K562 (cell line): ENCODE results near the gene DSG3. TPM values are rescaled to one million over a fixed set of nuclear protein-coding genes. Genes with fewer than 3 reads are reported as not detected.
A peak's percentile ranks its signal among the peaks of the same experiment; 100 is the strongest.

Source experiments
- ATAC-seq: fragments of 200-7000 bp; cut with Tn5 transposase; 3 replicates; pipeline ENCODE4 v1.9.1; 2020; ENCODE audit warnings: moderate library complexity
- BruUV-seq: library from RNA; stranded (reverse); fragments of 400-500 nt; replicated peaks from 2 replicates; lab custom pipeline; 2021; lab: Mats Ljungman, UMichigan
- CTCF ChIA-PET: fragments of 300-600 bp; formaldehyde crosslinking; extraction: SDS; loops from one replicate; lab custom pipeline; 2021; ENCODE audit warnings: low intra/inter-chr PET ratio; lab: Yijun Ruan, JAX
- POLR2A ChIA-PET: fragments of 300-600, 350-650 bp; sonication (Branson Sonifier 250); formaldehyde crosslinking; extraction: SDS; loops from one replicate; lab custom pipeline; 2021; ENCODE audit warnings: antibody characterized with exemption, inconsistent platforms; lab: Yijun Ruan, JAX
- DNase-seq, 4 experiments: peaks; one replicate each; pipeline versions ENCODE4 v3.0.0 to v3.0.0-alpha.2; 2011 to 2018; ENCODE audit warnings: low spot score in 3 of 4, mixed read lengths in 3 of 4; ENCODE audit errors: extremely low read depth in 1 of 4
- FAIRE-seq: peaks from 2 replicates; lab custom pipeline; 2011; peaks lifted over from hg19 to GRCh38; lab: Jason Lieb, UNC
- H2AFZ ChIP-seq: 2 replicates; pipeline ENCODE4 v1.6.0; 2011; ENCODE audit warnings: low read depth, low read length, control low read depth, inconsistent platforms
- H3K27ac ChIP-seq: fragments of 200-600 bp; 3 replicates; pipeline ENCODE4 v1.8.0; 2011; ENCODE audit warnings: low read depth, mild to moderate bottlenecking, control low read depth, inconsistent platforms, low read length, moderate library complexity, mixed read lengths; ENCODE audit errors: extremely low read depth
- H3K27me3 ChIP-seq, 2 experiments: fragments of 300-600 bp in 1 of 2; 2 replicates in 1 of 2; 3 replicates in 1 of 2; pipeline versions ENCODE4 v1.6.0 to v1.8.0; 2011; ENCODE audit warnings: inconsistent platforms in 2 of 2, low read length in 2 of 2, mild to moderate bottlenecking in 1 of 2, mixed read lengths in 1 of 2, moderate library complexity in 1 of 2; ENCODE audit not compliant: control insufficient read depth in 2 of 2, insufficient read depth in 2 of 2
- H3K36me3 ChIP-seq: fragments of 300-600 bp; 3 replicates; pipeline ENCODE4 v1.8.0; 2011; ENCODE audit warnings: mild to moderate bottlenecking, low read length, inconsistent platforms; ENCODE audit not compliant: control insufficient read depth, insufficient read depth
- H3K4me1 ChIP-seq, 2 experiments: fragments of 200-600 bp in 1 of 2; replicated peaks in 1 of 2; 2 replicates in 1 of 2; 3 replicates in 1 of 2; pipeline versions ENCODE4 v1.5.1 to v1.8.0; 2011; ENCODE audit warnings: inconsistent platforms in 2 of 2, low read length in 2 of 2, mild to moderate bottlenecking in 1 of 2, mixed read lengths in 1 of 2, moderate library complexity in 1 of 2; ENCODE audit not compliant: control insufficient read depth in 2 of 2, insufficient read depth in 2 of 2
- H3K4me2 ChIP-seq: 2 replicates; pipeline ENCODE4 v1.6.1; 2011; ENCODE audit warnings: low read length, control low read depth, inconsistent platforms, mixed read lengths; ENCODE audit not compliant: insufficient read depth
- H3K4me3 ChIP-seq: fragments of 200-600 bp; sonication (generic), shearing (Covaris generic); 2 replicates; pipeline ENCODE4 v1.5.1; 2016; ENCODE audit warnings: control low read depth, inconsistent platforms
- H3K79me2 ChIP-seq: fragments of 200-600 bp; 3 replicates; pipeline ENCODE4 v1.8.0; 2011; ENCODE audit warnings: low read length, inconsistent platforms; ENCODE audit not compliant: control insufficient read depth, insufficient read depth
- H3K9ac ChIP-seq, 2 experiments: 2 replicates each; pipeline versions ENCODE4 v1.6.0 to v1.6.1; 2011; ENCODE audit warnings: low read depth in 2 of 2, low read length in 2 of 2, control low read depth in 1 of 2, inconsistent platforms in 1 of 2, mild to moderate bottlenecking in 1 of 2, mixed read lengths in 1 of 2; ENCODE audit not compliant: insufficient read depth in 1 of 2
- H3K9me1 ChIP-seq: one replicate; pipeline ENCODE4 v1.6.0; 2011; ENCODE audit warnings: inconsistent platforms, mild to moderate bottlenecking, low read length, moderate library complexity; ENCODE audit not compliant: control insufficient read depth, insufficient read depth
- H3K9me3 ChIP-seq: replicated peaks from 2 replicates; pipeline ENCODE4 v1.5.1; 2011; ENCODE audit warnings: low read depth, low read length, inconsistent platforms; ENCODE audit not compliant: control insufficient read depth, insufficient read depth
- H4K20me1 ChIP-seq: replicated peaks from 2 replicates; pipeline ENCODE4 v1.6.1; 2011; ENCODE audit warnings: low read length, inconsistent platforms, mixed read lengths; ENCODE audit not compliant: control insufficient read depth, insufficient read depth
- CBX5 ChIP-seq: IDR thresholded peaks from 2 replicates; pipeline ENCODE4 v1.6.1; 2014; ENCODE audit warnings: low read depth, borderline replicate concordance
- CEBPG ChIP-seq, 3 experiments: fragments of 200-800 bp in 1 of 3; sonication (Bioruptor generic) in 1 of 3; sonication (generic) in 1 of 3; formaldehyde crosslinking in 1 of 3; IDR thresholded peaks in 2 of 3; conservative IDR thresholded peaks in 1 of 3; 2 replicates each; pipeline versions ENCODE4 v1.6.1 to v1.8.0; 2016 to 2022; ENCODE audit warnings: missing compliant biosample characterization in 2 of 3, missing genetic modification characterization in 2 of 3, mild to moderate bottlenecking in 1 of 3, missing genetic modification reagents in 1 of 3
- ETV5 ChIP-seq: sonication (generic); formaldehyde crosslinking; IDR thresholded peaks from 2 replicates; pipeline ENCODE4 v1.4.0; 2020; ENCODE audit warnings: low read depth, mild to moderate bottlenecking, missing genetic modification reagents
- FOXJ3 ChIP-seq: sonication (generic); formaldehyde crosslinking; IDR thresholded peaks from 2 replicates; pipeline ENCODE4 v1.4.0; 2020; ENCODE audit warnings: mild to moderate bottlenecking, missing genetic modification reagents
- HMGN3 ChIP-seq: IDR thresholded peaks from 2 replicates; pipeline ENCODE4 v1.6.1; 2011; ENCODE audit warnings: borderline replicate concordance, low read depth, mild to moderate bottlenecking, mixed read lengths, low read length; ENCODE audit not compliant: insufficient read length; ENCODE audit errors: extremely low read depth
- PHF8 ChIP-seq: fragments of 200-600 bp; sonication (generic); IDR thresholded peaks from 2 replicates; pipeline ENCODE4 v1.6.1; 2012; ENCODE audit warnings: mixed run types, mild to moderate bottlenecking, inconsistent platforms, low read length, moderate library complexity, borderline replicate concordance
- SOX6 ChIP-seq: fragments of 450-650 bp; IDR thresholded peaks from 2 replicates; pipeline ENCODE4 v1.6.1; 2014; ENCODE audit warnings: mild to moderate bottlenecking
- SREBF2 ChIP-seq: sonication (generic); formaldehyde crosslinking; IDR thresholded peaks from 2 replicates; pipeline ENCODE4 v1.4.0; 2020; ENCODE audit warnings: mild to moderate bottlenecking, missing genetic modification reagents
- ZNF57 ChIP-seq: fragments of 450-650 bp; formaldehyde crosslinking; IDR thresholded peaks from 2 replicates; pipeline ENCODE4 v1.4.0; 2020; ENCODE audit warnings: mild to moderate bottlenecking, moderate library complexity
- WGBS: fragments of 100-300 bp; shearing (Covaris generic); methylation state at CpG from one replicate; pipeline ENCODE4 v1.1.6; 2016; ENCODE audit warnings: low coverage, mixed read lengths; ENCODE audit not compliant: insufficient coverage; ENCODE audit errors: missing lambda C conversion rate; 5-methylcytosine and 5-hydroxymethylcytosine counted together
- in situ Hi-C: fragments of 300-500 bp; cut with MboI; formaldehyde crosslinking; loops from 4 replicates; pipeline ENCODE4 v1.15.0; 2018; ENCODE audit warnings: inconsistent platforms, mixed read lengths
- intact Hi-C: fragments of 100-400 bp; cut with micrococcal nuclease; formaldehyde crosslinking; loops from 2 replicates; pipeline ENCODE4 v1.14.2; 2022
- polyA plus RNA-seq, 8 experiments: library from polyadenylated mRNA; depleted of rRNA in 4 of 8; stranded (reverse) in 5 of 8; unstranded in 3 of 8; fragments of >200 nt; fragmentation: Nextera tagmentation in 2 of 8; fragmentation: Illumina TruSeq in 1 of 8; extraction: Ambion mirVana in 2 of 8; extraction: Trizol in 1 of 8; gene quantifications; 2 replicates each; pipeline versions ENCODE4 v1.2.1 to v1.2.3, GENCODE V29; 2011 to 2014; ENCODE audit warnings: inconsistent platforms in 1 of 8, missing spikeins in 1 of 8
- total RNA-seq, 7 experiments: library from RNA; depleted of rRNA in 6 of 7; stranded (reverse); fragments of >200 nt in 6 of 7; fragmentation: Illumina TruSeq in 2 of 7; extraction: Trizol in 2 of 7; gene quantifications; 2 replicates each; pipeline versions ENCODE4 v1.2.1 to v1.2.3, GENCODE V29; 2011 to 2021; ENCODE audit warnings: low replicate concordance in 1 of 7
- TF ChIP-seq, protein P1 (sequence below): fragments of 450-650 bp; formaldehyde crosslinking; IDR thresholded peaks from 2 replicates; pipeline ENCODE4 v1.4.0; 2020; ENCODE audit warnings: mild to moderate bottlenecking, moderate library complexity
- TF ChIP-seq, protein P2 (sequence below): sonication (generic); formaldehyde crosslinking; IDR thresholded peaks from 2 replicates; pipeline ENCODE4 v1.8.0; 2022; ENCODE audit warnings: mild to moderate bottlenecking, missing genetic modification reagents
- TF ChIP-seq, protein P3 (sequence below): fragments of 450-650 bp; IDR thresholded peaks from 2 replicates; pipeline ENCODE4 v1.6.1; 2016
- TF ChIP-seq, protein P4 (sequence below): fragments of 450-650 bp; formaldehyde crosslinking; IDR thresholded peaks from 2 replicates; pipeline ENCODE4 v1.4.0; 2022; ENCODE audit warnings: missing genetic modification characterization
- TF ChIP-seq, protein P5 (sequence below): fragments of 250-450 bp; sonication (Bioruptor Pico); IDR thresholded peaks from 2 replicates; pipeline ENCODE4 v1.8.0; 2021; ENCODE audit warnings: borderline replicate concordance, mild to moderate bottlenecking, moderate library complexity; ENCODE audit not compliant: poor library complexity, severe bottlenecking

The DSG3 gene
- total and polyA plus RNA-seq, 9 of the 15 experiments (the other 6 are each of a cell fraction or from before 2014, with no cell fraction given): 0.04 to 0.18 (median 0.07) TPM; not detected in 1

DNA sequence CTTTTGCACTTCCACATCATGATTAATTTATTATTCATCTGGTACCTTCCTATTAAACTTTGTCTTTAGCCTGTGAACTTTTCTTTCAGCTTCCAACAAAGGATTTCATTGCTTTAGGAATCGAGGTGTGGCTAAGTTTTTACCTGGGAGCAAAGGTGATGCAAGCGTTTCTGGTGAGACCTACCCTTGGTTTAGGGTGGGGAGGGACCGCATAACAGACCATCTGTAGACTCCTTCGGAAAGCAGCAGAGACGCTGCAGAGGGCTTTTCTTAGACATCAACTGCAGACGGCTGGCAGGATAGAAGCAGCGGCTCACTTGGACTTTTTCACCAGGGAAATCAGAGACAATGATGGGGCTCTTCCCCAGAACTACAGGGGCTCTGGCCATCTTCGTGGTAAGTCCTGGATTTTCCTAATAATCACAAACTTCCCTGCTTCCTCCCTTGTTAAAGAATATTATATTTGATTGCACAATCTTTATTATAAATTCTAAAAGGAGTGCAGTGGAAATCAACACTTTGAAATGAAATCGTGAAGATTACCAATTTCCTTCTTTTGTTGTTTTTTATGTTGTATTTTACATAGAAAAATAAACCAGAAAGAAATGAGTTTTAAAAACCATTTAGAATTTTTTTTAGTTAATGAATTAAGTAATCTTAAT lies at the start of gene DSG3 (continued):
- TF ChIP-seq CEBPG (CRISPR knock-in tag; IDR thresholded peaks at IDR 0.05) (no peak), CEBPG (tag; conservative IDR thresholded peaks at IDR 0.05 in 1 of 2, IDR thresholded peaks at IDR 0.05 in 1 of 2) (peak in 1 of 2 experiments; percentile 83; a peak in 3 of 4 replicates), FOXJ3 (CRISPR knock-in tag) (no peak), HMGN3 (no peak)
- TF ChIP-seq, protein P1, sequence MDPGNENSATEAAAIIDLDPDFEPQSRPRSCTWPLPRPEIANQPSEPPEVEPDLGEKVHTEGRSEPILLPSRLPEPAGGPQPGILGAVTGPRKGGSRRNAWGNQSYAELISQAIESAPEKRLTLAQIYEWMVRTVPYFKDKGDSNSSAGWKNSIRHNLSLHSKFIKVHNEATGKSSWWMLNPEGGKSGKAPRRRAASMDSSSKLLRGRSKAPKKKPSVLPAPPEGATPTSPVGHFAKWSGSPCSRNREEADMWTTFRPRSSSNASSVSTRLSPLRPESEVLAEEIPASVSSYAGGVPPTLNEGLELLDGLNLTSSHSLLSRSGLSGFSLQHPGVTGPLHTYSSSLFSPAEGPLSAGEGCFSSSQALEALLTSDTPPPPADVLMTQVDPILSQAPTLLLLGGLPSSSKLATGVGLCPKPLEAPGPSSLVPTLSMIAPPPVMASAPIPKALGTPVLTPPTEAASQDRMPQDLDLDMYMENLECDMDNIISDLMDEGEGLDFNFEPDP (CRISPR knock-in tag): no peak

DNA sequence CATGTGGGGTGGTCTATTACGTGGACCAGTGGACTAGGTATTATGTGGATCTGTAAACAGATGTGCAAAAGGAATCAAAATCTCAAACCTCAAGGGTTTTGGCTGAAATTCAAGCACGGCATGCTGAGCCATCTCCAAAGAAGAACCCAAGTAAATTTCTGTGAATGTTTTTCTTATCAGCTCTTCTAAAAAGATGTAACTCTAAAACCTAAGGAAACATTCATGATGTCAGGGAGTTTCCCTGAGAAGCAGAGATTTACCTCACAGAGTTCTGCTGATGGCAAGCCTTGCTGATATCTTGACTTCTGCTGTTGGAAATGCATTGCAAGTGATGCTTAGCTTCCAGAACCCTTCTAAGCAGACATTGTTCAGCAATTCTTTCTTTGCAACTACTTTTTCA lies 49.4 kb upstream of the DSG3 start:
- Histone ChIP-seq H3K36me3 (no peaks in the 10 kb centered on the region), H4K20me1 (no peaks in the 10 kb centered on the region), H3K9me1 (no peaks in the 10 kb centered on the region), H3K4me2 (no peak overlapping the region), H3K9ac (no peak overlapping the region), H3K27ac (no peak overlapping the region), H3K4me1 (no peaks in the 10 kb centered on the region), H3K27me3 (no peaks in the 10 kb centered on the region), H3K9me3 (no peaks in the 10 kb centered on the region), H2AFZ (no peak overlapping the region), H3K79me2 (no peaks in the 10 kb centered on the region), H3K4me3 (no peak overlapping the region)
- CTCF ChIA-PET: no interaction called here
- in situ Hi-C loops: no loop called here
- 0% methylated on average over 2 of the region's 2 CpGs for WGBS
- intact Hi-C loops: no loop called here
- no TSS peak for BruUV-seq
- ATAC-seq (no peak), FAIRE-seq (no peak), DNase-seq (no peak)
- POLR2A ChIA-PET: interaction anchor here (0.6 kb wide), 1 partner anchor 55 kb away, joined by 4 read pairs; no protein-coding TSS in a partner anchor
- TF ChIP-seq ZNF57 (CRISPR knock-in tag) (no peak), ETV5 (CRISPR knock-in tag) (no peak), CBX5 (no peak), SREBF2 (CRISPR knock-in tag) (no peak), SOX6 (no peak), PHF8 (no peak)
- TF ChIP-seq, protein P2, sequence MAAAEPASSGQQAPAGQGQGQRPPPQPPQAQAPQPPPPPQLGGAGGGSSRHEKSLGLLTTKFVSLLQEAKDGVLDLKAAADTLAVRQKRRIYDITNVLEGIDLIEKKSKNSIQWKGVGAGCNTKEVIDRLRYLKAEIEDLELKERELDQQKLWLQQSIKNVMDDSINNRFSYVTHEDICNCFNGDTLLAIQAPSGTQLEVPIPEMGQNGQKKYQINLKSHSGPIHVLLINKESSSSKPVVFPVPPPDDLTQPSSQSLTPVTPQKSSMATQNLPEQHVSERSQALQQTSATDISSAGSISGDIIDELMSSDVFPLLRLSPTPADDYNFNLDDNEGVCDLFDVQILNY (CRISPR knock-in tag): no peak
- TF ChIP-seq, protein P3, sequence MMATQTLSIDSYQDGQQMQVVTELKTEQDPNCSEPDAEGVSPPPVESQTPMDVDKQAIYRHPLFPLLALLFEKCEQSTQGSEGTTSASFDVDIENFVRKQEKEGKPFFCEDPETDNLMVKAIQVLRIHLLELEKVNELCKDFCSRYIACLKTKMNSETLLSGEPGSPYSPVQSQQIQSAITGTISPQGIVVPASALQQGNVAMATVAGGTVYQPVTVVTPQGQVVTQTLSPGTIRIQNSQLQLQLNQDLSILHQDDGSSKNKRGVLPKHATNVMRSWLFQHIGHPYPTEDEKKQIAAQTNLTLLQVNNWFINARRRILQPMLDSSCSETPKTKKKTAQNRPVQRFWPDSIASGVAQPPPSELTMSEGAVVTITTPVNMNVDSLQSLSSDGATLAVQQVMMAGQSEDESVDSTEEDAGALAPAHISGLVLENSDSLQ: no peak
- TF ChIP-seq, protein P4, sequence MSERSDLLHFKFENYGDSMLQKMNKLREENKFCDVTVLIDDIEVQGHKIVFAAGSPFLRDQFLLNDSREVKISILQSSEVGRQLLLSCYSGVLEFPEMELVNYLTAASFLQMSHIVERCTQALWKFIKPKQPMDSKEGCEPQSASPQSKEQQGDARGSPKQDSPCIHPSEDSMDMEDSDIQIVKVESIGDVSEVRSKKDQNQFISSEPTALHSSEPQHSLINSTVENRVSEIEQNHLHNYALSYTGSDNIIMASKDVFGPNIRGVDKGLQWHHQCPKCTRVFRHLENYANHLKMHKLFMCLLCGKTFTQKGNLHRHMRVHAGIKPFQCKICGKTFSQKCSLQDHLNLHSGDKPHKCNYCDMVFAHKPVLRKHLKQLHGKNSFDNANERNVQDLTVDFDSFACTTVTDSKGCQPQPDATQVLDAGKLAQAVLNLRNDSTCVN (CRISPR knock-in tag): no peak
- TF ChIP-seq, protein P5, sequence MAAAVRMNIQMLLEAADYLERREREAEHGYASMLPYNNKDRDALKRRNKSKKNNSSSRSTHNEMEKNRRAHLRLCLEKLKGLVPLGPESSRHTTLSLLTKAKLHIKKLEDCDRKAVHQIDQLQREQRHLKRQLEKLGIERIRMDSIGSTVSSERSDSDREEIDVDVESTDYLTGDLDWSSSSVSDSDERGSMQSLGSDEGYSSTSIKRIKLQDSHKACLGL: no peak
